T-helper 2 cell treated with Interferon-gamma antibody and Interleukin-4, amounts not matched to agents 100 ng/mL and 5 ng/mL, for 36 hours (primary cell): ENCODE data around the gene SPPL2A. TPM values are rescaled to one million over a fixed set of nuclear protein-coding genes. Genes with fewer than 3 reads are reported as not detected.
"Not testable (repeated sequence)": the region's sequence is repeated elsewhere in the genome, so short reads cannot be mapped to it uniquely, and the experiment has no call there.

Experiments
- intact Hi-C: fragments of 100-400 bp; cut with micrococcal nuclease; formaldehyde crosslinking; loops from one replicate; pipeline ENCODE4 v1.15.1; 2023
- total RNA-seq: library from RNA; stranded (reverse); gene quantifications from 2 replicates; pipeline ENCODE4 v1.2.3, GENCODE V29; 2022

SPPL2A gene
- total RNA-seq, 1 donor from 2014 or later = 95.7 TPM

DNA sequence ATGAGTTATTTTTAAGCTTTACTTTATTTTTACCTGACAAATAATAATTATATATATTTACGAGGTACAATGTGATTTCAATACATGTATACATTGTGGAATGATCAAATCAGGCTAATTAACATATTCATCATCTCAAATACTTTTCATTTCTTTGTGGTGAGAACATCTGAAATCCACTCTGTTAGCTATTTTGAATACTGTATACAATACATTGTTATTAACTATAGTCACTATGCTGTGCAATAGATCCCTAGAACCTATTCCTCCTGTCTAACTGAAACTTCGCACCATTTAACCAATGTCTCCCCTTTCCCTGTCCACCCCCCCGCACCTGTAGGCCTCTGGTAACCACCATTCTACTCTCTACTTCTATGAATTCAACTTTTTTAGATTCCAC lies 7.9 kb upstream of the SPPL2A start:
- intact Hi-C loops = no loop called here

DNA sequence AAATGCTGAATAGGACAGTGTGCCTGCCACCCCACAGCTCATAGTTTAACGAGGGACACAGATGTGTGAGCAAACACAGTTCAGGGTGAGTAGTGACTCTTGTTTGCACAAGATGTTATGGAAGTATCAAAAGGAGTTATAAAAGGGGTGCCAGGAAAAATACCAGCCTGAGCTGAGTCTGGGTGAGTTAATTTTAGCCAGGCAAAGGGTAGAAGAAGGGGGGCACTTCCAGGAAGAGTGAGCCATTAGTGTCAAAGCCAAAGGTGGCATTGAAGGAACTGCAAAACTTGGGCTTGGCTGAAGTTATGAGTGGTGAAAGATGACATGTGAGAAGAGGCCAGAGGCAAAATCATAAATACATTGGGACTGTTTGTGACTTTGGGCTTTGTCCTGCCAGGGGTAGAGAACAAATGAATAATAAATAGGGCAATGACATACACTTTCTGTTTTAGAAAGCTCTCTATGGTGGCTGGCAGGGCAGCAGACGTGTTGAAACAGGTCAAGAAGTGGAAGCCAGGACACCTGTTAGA lies 1.9 kb upstream of the SPPL2A start:
- intact Hi-C loops = loop anchor here (10.0 kb wide), 1 partner anchor 343 kb away; the partner anchor contains the start of gene USP8

DNA sequence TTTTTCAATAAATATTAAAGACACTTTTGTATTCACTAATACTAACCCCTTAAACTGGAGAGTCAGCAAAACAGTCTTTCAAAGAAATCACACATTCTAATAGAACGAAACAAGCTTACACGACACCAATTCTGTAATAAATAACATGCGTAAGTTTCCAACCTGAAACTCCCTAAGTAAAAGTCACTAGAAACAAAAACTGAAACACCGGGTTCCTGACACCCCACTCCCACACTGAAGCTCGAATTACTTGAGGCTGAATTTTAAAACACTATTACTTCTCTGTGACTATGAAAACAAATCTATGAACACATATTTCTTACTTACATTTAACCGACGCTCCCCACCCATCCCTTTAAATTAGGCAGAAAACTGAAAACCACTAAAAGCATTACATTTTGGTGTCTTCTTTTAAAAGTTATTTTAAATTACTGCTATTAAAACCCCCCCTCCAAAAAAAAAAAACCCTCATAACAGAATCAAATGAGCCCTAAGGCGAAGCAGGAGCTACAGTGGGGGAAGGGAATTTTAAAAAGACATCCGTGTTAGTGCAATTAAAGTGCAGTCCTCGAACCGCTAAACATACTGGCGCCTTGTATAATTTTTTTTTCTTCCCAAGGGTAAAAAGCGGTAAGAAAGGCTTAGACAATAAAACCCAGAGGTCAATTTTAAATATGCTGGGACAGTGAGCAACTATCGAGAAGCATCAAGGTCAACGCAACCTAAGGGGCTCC lies 878 bp downstream of the SPPL2A start:
- intact Hi-C loops = loop anchor here (1.0 to 10.0 kb wide), 6 partner anchors 78 to 411 kb away; partner anchors contain the start of genes TRPM7 and USP8

DNA sequence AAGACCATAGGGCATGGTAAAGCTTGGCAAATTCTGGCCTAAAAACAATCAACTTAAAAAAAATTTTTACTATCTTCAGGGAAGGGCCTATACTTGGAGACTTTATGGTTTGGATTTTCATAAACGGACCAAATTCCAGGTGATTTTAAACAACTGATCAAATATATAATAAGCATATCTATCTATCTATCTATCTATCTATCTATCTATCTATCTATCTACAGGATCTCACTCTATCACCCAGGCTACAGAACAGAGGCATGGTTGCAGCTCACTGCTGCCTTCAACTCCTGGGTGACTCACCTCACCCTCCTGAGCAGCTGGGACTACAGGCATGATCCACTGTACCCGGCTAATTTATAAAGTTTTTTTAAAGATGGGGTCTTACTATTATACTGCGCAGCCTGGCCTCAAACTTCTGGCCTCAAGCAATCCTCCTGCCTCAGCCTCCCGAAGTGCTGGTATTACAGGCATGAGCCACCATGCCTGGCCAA lies 6.7 kb downstream of the SPPL2A start:
- intact Hi-C loops = no loop called here

DNA sequence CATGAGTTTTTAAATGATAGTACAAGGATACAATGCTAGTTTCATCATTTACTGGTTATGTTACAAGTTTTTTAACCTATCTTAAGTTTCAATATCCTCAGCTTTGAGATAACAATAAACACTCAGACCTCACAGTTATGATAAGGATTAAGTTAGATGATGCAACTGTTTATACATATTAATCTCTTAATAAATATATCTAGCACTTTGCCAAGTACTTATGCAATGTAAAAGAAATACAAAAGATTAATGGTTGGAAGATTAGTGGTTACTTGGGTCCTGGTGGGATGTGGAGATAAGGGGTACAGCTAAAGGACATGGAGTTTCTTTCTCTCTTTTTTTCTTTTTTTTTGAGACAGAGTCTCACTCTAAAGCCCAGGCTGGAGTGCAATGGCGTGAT lies 12.0 kb downstream of the SPPL2A start:
- intact Hi-C loops = no loop called here

DNA sequence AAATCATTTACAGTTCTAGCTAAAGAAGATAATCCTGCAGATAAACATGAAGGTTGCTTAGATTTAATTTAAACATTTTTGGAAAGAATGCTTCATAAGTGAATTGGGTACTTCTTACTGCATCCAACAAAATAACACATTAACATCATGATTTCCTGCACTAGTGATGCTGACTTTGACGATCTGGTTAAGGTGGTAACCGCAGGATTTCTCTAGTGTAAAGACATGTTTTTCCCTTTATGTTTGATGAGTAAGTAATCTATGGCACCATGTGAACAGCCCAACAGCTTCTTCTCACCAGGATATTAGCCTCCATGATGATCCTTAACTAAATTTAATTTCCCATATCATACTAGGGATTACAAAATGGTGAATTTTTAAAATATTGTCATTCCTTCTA lies 14.1 kb downstream of the SPPL2A start:
- intact Hi-C loops = no loop called here

DNA sequence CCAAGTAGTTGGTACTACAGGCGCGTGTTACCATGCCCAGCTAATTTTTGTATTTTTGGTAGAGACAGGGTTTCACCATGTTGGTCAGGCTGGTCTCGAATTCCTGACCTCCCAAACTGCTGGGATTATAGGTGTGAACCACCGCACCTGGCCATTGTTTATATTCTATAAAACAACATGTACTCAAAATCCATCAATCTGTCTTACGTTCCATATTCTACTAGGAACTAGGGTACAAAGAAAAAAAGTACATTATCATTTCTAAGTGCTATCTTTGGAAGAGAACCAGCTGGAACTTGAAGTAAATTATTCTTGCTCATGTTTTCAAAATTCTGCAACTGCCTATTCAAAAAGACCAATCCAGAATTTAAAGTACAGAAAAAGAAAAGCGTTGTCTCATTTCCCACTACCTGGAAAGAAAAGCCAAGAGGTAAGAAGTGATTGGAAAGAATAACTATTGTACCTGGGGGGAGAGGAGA lies 15.2 kb downstream of the SPPL2A start:
- intact Hi-C loops = no loop called here

DNA sequence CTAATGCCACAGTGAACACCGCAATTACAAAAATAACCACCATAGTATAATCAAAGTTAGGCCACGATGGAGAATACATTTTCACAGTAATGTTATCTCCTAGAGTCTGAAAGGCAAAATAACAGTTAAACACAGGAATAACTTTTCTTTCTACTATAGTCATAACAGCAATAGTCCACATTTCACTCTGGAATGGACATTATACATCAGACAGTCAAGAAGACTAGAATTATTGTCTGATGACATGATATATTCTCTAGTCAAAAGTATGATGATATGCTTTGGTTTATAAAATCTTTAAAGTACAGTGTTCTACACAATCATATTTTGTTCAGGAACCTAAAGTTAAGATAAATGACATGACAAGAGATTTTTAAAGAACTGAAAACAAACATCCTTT lies 18.0 kb downstream of the SPPL2A start:
- intact Hi-C loops = no loop called here

DNA sequence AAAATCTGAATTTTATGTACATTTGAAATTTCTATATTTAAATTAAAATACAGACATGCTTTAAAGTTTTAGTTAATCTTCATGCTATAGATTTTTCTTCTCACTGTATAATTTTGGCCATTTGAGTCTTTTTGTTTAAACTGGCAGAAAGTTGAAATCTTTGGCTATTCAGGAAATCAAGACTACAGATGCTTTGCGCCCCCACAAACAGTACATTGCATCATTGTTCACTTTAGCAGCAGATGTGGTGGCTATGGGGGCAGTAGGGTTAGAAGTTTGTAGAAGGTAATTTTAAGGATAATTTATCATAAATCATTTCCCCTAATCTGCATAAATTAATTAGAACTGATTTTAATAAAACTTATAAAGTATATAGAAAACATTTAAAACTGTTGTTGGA lies 20.9 kb downstream of the SPPL2A start:
- intact Hi-C loops = no loop called here

DNA sequence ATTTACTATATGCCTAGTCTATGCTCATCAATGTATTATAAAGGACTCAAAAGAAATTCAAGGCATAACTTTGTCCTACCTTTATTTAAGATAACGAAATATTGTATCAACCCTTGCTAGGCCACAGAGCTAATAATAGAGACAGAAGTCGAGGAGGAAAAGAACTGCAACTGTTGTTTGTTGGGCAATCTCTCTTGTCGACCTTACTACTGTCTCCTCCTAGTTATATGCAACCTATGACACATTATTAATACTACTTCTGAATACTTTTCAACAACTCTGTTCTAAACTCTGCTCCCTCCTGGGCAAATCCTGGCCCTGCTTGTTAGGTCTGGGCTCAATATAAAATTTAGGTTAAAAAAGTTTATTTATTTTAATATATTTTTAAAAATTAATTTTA lies 24.6 kb downstream of the SPPL2A start:
- intact Hi-C loops = no loop called here

DNA sequence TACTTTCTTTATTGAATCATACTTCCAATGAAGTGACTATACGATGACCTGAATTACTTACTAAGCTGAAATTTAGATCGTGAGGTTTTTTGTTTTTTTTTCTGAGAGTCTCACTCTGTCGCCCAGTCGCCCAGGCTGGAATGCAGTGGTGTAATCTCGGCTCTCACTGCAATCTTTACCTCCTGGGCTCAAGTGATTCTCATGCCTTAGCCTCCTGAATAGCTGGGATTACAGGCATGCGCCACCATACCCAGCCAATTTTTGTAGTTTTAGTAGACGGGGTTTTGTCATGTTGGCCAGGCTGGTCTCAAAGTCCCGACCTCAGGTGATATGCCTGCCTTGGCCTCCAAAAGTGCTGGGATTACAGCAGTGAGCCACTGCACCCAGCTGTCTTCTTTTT lies 28.7 kb downstream of the SPPL2A start:
- intact Hi-C loops = no loop called here

DNA sequence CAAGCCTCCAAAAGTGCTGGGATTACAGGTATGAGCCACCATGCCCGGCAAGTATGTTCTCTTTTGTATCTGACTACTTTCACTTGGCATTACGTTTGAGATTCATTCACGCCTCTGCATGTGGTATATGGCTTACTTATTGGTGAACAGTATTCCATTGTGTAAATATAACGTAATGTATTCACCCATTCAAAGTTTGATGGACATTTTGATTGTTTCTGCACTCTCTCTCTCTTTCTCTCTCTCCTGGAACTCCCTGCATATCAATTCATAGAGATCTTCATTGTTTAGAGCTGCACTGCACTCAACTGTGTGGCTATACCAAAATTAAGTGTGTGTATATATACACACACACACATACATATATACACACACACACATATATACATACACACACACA lies 30.4 kb downstream of the SPPL2A start:
- intact Hi-C loops = no loop called here

DNA sequence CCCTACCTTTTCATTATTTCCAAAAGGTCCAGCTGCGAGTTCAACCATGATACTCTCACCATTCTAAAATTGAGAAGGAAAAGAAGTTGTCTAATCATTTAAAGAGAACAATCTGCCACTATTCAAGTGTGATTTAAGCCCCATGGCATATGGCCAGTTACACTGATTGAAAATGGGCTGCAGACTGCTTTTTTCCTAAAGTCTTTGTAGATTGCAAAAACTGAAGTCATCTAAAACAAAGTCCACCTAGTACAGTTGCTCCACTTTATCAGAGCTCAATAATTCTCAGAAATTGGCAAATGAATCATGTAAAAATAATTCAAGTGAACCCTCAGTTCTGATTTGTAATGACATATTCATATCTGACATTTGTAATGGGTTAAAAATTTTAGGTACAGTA lies 39.2 kb downstream of the SPPL2A start:
- intact Hi-C loops = no loop called here

DNA sequence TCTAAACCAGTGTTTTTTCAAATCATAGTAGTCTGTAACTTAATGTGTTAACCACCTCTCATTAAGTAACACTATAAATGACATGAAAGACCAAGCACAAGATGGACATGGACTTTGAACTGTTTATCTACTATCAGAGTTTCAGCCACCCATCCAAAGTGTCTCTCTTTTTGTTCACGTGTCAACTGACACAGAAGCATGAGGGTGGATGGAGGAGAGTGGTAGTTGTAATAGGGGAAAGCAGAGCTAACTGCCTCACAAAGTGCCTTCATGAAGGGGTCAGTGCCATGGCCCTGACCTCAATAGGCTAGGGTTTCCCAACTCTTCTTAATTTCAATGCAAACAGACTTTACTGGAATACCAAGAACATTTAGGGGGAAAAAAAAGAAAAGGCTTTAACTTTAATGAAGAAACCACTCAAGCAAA lies 46.8 kb downstream of the SPPL2A start:
- intact Hi-C loops = no loop called here

DNA sequence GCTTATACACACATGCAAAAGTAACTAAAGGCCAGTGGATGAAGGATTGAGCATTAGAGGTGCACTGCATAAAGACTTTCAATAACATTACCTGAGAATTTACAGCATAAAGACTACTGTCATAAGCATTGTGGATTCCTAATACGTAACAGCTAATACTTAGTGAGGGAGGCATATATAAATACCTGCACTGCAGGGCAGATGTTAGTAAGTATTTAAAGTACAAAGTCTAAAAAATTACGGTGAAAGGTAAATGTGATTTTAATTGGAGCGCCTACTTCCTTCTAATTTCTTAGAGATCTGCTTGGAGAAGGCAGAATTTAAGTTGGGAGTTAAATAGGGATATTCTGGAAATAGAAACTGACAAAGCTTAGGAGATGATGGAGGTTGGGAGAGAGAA lies 53.5 kb downstream of the SPPL2A start:
- intact Hi-C loops = no loop called here

DNA sequence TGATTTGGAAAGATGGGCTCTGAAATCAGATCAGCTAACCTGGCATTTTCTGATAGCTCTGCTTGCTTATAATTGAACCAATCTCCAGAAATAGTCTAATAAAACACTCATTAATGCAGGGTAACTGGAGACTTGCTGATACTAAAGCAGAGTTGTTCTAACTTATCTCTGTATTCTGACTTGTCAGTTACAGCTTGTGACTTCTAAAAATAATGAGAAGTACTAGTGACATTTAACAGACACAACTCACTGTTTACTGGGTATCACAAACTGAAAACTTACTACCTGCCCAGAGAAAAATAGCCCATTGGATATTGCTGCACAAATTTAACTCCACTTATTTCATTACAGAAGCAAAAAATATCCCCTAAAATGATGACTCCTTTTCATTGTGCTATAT lies 54.9 kb downstream of the SPPL2A start:
- intact Hi-C loops = no loop called here

DNA sequence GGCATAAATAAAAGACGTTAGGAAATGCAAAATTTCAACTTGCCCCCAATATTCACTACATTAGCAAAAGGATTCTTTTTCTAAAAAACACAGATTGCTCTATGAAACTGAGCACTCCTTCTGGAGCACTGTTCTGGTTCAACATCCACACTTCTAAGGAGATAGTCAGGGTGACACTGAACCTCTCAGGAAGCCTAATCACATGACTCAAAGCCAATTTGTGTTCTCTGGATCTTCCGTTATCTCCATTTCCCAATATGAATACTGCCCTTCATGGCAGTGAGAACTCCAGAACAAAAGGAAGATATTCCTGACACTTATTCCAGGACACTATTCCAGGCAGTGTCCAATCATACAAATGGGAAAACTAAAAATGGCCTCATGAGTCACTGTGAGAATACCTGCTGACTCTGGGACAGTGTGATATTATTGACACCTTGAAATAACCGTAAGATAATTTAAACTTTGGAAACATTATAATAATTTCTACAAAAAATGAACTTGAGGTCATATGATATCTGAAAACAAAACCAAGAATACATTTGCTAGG lies 57.6 kb downstream of the SPPL2A start:
- intact Hi-C loops = no loop called here

DNA sequence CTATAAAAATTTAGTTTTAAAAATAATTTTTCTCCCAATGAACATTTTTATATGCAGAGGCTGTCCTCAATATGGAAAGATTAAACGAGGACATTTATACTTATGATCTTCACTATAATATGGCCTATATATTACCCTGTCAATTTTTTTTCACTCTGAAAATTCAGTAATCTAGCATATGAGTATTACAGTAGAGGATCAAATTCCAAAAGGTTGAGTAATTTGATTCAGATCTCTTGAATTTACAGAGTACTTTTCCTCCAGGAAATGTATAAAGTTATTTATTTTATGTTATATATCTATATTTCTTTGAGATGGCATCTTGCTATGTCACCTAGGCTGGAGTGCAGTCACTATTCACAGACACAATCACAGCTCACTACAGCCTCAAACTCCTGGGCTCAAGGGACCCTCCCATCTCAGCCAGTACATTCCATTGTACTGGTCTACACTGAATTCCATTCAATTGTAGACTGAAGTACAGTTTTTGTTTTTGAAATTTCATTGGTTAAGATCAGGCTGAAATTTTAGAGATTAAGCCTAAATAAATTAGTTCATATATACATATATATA lies 62.7 kb downstream of the SPPL2A start:
- intact Hi-C loops = no loop called here

DNA sequence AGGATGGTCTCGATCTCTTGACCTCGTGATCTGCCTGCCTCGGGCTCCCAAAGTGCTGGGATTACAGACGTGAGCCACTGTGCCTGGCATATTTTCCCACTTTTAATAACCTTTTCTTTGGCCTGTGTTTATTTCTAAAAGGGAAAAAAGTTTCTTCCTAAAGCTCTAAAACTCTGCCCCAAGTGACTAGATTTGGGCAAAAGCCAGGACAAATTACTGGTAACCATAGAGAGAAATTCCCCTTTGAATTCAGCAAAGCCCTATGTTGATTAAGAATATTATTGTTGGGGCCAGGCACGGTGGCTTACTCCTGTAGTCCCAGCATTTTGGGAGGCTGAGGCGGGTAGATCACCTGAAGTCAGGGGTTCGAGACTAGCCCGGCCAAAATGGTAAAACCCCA lies 67.4 kb downstream of the SPPL2A start:
- intact Hi-C loops = no loop called here

DNA sequence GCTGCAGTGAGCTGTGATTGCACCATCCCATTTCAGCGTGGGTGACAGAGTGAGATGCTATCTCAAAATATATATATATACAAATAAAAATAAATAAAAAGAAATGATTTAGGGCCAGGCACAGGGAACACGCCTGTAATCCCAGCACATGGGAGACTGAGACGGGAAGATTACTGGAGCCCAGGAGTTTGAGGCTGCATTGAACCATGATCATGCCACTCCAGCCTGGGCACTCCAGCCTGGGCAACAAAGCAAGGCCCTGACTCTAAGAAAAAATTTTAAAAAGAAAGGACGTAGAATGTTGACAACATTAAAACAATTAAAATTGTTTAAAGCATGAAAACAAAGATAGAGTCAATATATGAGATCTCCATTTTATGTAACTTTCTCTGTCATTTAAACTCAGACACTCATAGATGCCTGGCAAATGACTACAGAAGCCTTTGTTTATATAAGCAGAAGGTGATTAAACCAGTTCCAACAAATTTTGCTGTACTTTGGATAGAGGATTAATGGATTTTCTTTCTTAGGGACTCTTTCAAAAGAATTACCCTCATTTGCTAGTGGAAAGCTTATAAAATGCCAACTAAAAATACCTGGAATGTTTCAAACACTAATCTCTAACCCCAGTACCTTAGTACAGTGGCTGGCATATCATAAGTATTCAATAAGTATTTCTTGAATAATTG lies 68.3 kb downstream of the SPPL2A start:
- intact Hi-C loops = no loop called here

DNA sequence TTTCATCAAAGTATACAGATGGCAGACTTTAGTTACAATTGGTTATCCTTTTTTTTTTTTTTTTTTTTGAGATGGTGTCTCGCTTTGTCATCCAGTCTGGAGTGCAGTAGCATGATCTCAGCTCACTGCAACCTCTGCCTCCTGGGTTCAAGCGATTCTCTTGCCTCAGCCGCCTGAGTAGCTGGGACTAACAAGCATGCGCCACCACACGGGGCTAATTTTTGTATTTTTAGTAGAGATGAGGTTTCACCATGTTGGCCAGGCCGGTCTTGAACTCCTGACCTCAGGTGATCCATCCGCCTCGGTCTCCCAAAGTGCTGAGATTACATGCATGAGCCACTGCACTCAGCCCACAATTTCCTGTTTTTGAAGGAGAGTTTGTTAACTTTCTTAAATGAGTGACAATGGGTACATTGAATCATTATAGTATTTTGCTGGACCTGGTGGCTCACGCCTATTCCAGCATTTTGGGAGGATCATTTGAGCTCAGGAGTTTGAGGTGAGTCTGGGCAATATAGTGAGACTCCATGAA lies 70.8 kb downstream of the SPPL2A start:
- intact Hi-C loops = not testable (repeated sequence)
